COLO829 (cell line): ENCODE measurements around the gene NOX4.
"Not testable (repeated sequence)": the region's sequence is repeated elsewhere in the genome, so short reads cannot be mapped to it uniquely, and the experiment has no call there.

Source experiments
- DNase-seq: peaks from one replicate; pipeline ENCODE4 v3.0.0; 2012; ENCODE audit warnings: low spot score

NOX4 gene

DNA sequence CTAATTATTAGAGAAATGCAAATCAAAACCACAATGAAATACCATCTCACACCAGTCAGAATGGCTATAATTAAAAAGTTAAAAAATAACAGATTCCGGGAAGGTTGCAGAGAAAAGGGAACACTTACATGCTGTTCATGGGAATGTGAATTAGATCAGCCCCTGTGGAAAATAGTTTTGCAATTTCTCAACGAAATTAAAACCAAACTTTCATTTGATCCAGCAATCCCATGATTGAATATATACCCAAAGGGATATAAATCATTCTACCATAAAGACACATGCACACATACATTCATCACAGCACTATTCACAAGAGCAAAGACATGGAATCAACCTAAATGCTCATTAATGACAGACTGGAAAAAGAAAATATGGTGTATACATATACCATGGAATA is 32.5 kb downstream of the NOX4 start:
- no peak for DNase-seq

DNA sequence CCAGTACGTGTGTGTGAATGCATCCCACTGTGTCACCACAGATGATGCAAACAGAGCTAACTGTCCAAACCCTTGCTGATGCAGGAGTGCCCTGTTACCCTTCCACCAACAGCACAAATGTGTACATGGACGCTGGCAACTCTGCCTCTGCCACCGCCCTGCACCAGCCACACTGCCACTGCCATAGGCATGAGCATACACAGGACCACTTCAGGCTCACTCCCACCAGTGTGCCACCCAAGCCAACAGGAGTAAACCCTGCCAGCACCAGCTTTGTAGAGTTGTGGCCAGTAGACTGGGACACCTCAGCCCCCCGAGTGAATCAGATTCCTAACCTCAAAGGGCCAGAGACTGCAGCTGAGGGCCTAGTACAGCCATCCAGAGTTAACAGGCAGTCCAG is 34.0 kb downstream of the NOX4 start:
- DNase-seq, result no peak

DNA sequence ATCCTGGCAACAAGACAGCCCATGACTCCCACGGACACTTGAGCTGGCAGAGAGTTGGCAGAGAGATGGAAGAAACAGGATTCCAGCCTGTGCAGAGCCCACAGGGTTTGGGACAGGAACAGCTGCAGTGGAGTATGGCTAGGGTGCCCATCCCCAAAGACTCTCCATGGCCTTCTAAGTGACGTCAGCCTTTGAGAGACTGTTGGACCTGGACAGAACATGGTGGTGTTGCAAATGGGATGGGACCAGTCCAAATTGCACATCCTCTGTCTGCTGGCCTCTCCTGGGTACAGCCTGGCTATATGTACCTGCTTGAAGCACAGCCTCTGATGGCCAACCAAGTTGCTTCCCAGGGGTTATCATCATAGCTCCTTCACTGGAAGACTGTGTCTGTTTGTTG is 34.5 kb downstream of the NOX4 start:
- DNase-seq, result no peak

DNA sequence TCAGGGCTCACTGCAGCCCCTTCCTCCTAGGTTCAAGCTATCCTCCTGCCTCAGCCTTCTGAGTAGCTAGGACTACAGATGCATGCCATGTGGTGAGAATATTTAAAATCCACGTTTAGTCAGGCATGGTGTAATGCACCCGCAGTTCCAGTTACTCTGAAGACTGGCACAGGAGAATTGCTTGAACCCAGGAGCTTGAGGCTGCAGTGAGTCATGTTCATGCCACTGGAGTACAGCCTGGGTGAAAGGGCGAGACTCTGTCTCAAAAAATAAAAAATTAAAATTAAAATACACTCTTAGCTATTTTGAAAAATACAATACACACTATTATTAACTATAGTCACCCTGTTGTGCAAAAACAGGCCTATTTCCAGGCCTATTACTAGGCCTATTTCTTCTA is 38.4 kb downstream of the NOX4 start:
- no peak for DNase-seq

DNA sequence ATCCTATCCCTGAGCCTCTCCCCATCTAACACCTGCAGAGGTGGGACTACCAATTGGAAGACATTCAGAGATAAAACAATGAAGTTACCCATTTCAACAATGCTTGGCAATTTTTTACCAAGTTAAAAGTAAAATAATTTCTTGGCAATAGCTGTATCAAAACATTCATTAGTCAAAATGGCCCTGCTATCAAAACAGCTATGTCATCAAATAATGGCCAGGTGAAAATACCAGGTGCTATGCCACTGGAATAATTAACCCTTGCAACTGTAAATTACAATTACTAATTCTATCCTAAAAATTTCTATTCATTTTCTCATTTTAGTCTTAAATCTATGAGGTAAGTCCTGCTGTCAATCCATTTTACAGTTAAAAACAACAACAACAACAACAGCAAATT is 43.3 kb downstream of the NOX4 start:
- no peak for DNase-seq

DNA sequence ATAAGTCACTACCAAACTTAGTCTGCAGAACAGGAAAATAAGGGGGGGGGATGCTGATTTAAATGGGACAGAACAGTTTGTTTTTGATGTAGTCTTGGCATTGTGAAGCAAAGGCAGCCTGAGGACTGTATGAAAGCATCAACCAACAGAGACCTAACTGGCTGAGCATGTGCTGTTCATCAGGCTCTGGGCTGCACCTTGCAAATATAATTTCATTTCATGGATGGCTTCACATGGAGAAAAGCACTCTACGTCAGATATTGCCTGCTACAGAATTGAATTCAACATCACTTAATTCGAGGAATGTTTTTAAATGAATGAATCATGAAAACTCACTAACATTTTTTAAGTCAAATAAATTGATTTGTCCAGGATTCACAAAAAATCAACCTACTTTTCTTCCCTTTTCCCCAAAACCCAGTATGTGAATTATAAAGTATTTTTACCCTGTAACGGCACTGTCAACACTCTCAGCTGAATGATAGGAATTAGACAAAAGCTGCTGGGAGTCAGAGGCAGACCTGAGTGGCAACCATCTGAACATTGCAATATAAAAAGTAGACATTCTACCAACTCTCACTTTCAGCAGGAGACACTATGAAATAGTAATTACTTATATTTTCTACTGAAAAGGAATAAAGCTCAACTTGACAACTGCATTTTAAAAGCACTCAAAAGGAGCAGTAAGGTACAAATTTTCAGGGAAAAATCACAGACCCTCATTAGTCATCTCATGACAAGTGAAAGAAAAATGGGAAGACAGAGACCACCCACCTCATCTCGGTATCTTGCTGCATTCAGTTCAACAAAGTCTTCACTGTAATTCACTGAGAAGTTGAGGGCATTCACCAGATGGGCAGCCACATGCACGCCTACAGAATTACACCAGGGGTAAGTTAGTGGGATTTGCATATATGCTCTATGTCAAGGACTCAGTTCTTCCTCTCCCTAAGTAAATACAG is 47.5 kb downstream of the NOX4 start:
- DNase-seq, result no peak

DNA sequence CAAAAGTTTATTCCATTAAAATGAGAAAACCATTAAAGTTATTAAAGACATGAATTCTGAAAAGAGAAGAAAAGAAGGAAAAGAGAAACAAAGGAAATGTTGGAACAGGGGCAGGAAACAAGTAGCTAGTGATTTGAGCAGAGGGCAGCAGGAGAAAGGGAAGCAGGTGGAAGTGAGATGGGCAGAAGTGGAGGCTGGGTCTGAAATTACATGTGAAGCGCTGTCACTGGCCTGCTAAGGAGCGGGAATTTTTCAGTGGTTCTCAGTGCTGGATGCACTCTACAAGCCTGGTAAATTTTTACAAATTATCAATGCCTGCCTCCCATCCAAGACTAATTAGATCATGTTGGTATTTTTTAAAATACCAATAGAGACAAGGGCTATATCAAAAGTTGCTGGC is 48.4 kb downstream of the NOX4 start:
- DNase-seq, result no peak

DNA sequence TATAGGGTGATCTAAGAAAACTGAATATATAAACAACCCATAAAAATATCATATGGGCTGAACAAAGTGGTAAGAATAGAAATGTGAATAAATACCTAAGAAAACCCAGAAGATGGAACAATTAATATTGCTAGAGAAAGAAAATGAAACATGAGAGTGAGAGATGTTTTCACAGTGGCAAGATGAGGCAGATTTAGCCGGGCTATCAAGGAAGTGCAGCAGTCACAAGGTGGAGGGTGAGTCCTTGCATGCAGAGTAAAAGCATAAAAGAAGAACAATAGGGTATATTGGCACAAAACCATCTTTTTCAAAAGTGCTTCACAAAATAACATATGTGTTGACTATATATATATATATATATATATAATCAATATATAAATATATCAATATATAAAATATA is 49.6 kb downstream of the NOX4 start:
- no peak for DNase-seq

DNA sequence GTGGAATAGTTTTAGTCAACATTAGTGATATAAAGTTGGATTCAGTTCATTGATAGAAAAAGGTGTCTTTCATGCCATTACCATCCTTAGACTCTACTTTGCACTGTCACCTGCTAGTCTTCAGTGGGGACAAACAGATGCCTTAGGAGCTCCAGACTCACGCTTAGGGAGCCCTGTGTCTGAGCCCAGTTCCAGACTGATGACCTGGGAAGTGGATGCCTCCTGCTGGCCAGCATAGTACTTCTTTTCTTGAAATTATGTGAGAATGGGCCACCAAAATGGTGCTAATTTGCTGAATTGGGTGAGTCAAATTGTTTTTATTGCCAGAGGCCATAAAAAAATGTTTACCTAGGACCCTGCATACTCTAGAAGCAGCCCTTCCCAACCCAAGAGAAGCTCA is 53.9 kb downstream of the NOX4 start:
- DNase-seq, result no peak

DNA sequence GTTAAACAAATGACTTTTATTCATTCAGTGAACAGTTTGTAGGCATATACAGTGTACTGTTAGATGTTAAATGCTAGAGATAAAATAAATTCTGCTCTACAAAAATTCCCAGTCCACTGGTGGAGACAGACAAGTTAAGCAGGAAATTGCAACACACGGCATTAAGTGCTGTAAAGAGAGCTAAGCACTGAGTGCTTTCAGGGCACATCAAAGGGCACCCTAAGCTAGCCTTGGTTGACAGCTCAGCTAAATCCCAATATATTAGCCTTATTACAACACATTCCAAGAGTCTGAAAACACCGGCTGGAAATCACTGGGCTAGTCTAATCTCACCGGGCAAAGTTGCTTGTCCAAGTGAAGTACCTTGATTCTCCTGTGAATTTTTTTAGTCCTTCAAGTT is 55.1 kb downstream of the NOX4 start:
- DNase-seq, result no peak

DNA sequence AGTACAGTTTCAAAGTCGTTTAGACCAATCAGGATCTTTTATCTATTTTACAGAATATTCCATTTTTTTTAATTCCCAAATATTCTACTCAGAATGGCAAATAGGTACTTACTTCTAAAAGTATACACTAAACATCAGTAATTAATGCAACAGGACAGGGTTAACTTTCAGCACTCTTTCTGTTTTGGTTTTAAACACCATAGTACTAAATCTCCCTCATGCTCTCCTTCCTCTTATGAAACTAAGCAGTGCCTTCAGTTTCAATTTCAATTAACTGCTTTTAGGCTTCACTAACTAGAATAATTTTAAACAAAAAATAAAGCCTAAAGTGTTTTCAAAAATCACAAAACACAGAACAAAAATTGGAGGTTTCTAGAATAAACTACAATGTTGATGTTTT is 57.9 kb downstream of the NOX4 start:
- no peak for DNase-seq

DNA sequence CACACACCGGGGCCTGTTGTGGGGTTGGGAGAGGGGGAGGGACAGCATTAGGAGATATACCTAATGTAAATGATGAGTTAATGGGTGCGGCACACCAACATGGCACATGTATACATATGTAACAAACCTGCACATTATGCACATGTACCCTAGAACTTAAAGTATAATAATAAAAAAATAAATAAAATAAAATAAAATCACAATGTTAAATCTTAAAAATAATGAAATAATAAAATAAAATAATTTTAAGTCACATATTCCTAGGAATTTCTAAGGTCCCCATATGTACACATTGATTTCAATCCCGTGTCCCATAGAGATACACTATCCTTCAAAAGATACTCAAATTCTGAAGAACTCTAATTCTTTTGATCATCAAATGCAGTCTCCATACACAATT is 59.0 kb downstream of the NOX4 start:
- not testable (repeated sequence) for DNase-seq

DNA sequence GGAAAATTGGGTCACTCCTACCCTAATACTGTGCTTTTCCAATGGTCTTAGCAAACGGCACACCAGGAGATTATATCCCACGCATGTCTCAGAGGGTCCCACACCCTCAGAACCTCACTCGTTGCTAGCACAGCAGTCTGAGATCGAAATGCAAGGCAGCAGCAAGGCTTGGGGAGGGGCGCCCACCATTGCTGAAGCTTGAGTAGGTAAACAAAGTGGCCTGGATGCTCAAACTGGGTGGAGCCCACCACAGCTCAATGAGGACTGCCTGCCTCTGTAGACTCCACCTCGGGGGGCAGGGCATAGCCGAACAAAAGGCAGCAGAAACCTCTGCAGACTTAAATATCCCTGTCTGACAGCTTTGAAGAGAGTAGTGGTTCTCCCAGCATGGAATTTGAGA is 64.7 kb downstream of the NOX4 start:
- DNase-seq, result not testable (repeated sequence)

DNA sequence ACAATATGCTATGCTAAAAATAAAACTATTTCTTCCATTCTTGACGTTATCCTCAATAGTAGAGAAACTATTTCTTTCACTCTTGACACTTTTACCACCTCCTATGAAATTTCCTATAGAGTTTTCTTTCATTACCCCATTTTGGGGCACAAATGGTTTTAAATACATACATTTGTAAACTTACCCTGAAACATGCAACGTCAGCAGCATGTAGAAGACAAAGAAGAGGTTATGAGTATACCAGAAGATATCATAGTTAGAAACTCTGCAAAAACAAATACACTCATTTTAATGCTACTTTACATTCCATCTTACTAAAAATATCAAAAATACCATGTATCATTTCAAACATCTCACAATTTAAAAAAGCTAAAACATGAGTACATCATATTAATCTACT is 69.5 kb downstream of the NOX4 start:
- DNase-seq, result no peak

DNA sequence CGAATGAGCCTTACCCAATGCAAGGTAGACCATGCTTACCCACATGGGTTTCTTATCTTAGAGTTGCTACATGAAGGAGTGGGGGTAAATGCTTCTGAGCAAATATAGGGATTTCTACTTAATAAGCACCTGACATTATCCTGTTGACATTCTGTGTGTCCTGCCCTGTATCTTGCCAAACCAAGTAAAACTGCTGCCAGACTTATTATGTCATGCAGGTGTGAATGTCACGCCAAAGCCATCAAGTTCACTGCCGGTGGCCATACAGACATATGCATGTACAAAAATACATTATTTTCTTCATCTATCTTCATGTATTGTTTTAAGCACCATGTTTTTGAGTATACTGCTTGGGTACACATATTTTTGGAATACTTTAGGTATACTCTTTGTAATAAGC is 70.2 kb downstream of the NOX4 start:
- DNase-seq, result no peak

DNA sequence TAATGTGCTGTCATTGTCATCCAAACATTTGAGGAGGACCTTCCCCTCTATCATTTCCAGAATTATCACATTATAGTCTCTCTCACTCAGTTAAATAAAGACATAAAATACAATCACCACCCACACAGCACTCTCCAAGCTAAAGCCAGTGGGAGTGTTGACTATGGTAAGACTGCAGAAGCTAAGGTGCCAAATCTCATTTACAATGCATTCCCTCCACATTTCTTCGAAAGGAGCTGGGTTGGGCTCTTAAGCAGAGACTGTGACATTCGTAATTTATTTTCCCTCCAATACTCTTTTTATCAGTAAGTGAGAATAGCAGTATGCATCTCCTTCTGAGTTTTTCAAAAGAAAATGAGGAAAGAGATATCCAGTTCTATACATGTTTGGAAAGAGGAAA is 74.2 kb downstream of the NOX4 start:
- no peak for DNase-seq

DNA sequence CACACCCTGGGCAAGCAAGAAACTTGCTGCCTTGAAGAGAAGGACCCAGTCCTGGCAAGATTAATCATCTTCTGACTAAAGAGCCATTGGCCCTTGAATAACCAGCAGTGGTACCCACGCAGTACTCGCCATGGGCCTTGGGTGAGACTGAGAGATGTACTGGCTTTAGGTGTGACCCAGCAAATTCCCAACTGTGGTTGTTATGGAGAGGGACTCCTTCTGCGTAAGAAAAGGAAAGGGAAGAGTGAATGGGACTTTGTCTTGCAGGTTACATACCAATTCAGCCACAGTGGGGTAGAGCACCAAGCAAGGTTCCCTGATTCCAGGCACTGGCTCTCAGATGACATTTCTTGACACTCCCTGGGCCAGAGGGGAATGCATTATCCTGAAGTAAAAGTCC is 80.1 kb downstream of the NOX4 start:
- DNase-seq, result not testable (repeated sequence)

DNA sequence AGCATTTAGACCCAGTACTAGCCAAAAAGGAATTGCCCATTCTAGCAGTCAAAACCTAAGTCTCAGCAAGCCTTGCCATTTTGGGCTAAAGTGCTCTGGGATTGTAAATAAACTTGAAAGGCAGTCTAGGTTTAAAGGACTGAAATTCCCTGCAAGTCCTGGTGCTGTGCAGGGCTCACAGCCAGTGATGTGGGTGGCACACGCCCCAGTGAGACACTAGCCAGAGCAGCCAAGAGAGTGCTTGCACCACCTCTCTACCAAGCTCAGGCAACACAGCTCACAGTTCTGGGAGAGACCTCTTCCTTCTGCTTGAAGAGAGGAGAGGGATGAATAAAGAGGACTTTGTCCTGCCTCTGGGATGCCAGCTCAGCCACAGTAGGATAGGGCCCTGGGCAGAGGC is 80.5 kb downstream of the NOX4 start:
- not testable (repeated sequence) for DNase-seq

DNA sequence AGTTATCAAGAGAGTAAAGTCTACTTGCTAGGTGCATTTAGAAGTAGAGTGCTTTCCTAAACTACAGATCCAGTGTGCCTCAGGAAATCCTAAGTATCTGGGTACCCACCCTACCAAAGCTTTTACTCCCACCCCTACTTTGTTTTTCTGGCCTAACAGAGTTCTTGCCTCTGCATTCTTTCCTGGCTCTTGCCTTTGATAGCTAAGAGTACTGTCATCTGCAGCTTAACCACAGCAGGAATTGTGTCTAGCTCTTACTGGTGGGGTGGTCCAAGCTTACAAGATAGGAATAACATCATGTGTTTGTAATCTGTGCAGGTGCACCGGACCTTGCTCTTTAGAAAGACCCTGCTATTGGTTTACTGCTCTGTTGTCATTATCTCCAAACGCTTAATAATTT is 82.7 kb downstream of the NOX4 start:
- DNase-seq, result not testable (repeated sequence)

DNA sequence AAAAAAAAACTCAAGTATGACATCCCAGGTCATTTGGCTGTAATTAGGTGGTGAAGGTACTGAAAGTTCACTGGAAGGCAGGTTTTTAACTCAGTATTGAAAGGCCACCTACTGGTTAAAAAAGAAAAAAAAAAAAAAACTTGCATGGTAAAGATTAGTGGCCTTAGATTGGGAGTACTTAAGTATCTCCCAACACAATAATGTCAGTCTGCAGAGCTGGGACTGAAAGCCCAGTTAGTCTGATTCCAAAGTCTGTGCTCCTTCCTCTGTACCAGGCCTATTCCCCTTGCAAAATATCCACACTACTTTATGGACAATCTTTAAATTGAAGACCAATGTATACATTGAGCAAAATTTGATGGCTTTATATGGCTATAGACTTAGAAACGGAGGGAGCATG is 85.5 kb downstream of the NOX4 start:
- DNase-seq, result peak; percentile 4

DNA sequence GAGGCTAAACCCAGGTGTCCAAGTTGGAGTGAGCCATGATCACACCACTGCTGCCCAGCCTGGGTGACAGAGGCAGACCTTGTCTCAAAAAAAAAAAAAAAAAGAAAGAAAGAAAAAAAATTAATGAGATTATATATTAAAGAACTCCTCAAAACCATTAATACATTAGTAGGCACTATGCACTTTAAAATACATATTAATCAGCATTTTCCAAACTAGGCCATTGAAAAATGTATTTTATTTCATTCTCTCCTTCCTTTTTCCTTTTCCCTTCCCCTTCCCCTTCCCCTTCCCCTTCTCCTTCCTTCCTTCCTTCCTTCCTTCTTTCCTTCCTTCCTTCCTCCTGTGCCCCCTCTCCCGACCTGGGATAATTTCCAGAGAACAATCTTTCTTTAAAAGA is 99.5 kb downstream of the NOX4 start:
- DNase-seq, result not testable (repeated sequence)

DNA sequence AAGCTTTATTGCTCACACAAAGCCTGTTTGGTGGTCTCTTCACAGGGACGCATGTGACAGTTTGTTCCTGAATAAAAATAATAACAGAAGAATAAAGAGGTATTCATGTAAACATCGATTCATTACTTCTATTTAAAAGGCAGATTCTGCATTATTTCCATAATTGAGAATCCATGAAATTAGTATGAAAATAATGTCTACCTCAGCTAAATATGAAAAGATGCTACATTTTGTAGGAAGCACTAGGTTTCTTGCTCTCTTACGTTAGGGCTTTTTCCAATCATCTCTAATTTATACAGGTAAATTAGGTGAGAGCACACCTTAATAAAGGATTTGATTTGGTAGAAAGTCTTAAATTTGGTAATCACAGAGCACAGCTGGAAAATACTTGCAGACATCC is 103.7 kb downstream of the NOX4 start:
- not testable (repeated sequence) for DNase-seq

DNA sequence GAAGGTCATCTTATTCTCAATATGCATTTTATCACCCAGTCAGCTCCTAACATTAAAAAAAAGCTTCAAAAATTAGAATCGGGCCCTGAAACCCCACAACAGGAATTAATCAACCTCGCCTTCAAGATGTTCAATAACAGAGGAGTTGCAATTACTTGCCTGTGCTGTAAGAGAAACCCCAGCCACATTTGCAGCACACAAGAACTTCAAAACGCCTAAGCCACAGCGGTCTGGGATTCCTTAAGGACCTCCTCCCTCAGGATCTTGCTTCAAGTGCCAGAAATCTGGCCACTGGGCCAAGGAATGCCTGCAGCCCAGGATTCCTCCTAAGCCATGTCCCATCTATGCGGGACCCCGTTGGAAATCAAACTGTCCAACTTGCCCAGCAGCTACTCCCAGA is 108.2 kb downstream of the NOX4 start:
- not testable (repeated sequence) for DNase-seq

DNA sequence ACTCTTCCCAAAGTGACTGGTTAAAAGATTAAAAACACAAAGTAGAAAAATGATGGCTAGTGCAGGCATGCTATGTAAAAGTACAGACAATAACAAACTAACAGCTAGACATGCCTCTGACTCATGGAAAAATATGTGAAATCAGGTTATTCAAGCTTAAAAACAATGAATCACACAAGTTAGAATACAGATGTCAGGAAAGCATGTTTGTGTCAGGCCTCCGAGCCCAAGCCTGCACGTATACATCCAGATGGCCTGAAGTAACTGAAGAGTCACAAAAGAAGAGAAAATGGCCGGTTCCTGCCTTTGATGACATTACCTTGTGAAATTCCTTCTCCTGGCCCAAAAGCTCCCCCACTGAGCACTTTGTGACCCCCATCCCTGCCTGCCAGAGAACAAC is 110.1 kb downstream of the NOX4 start:
- DNase-seq, result peak; percentile 0
